Sigmoid colon (tissue), 7 donors: ENCODE data around the gene GLIPR1L1. TPM values are rescaled to one million over a fixed set of nuclear protein-coding genes. Genes with fewer than 3 reads are reported as not detected.
"Not testable (repeated sequence)": the region's sequence is repeated elsewhere in the genome, so short reads cannot be mapped to it uniquely, and the experiment has no call there.

Source experiments
- DNase-seq: peaks from one replicate; pipeline ENCODE4 v3.0.0-alpha.2; 2019
- H3K27ac ChIP-seq, 4 donors: fragments of 200-600 bp; sonication (generic); one replicate each; pipeline ENCODE4 v1.5.1; 2016 to 2019; ENCODE audit warnings: mild to moderate bottlenecking in 1 of 4
- H3K27me3 ChIP-seq, 3 donors: fragments of 200-600 bp; sonication (generic); one replicate each; pipeline ENCODE4 v1.5.1; 2019; ENCODE audit warnings: mild to moderate bottlenecking in 1 of 3
- H3K36me3 ChIP-seq, 4 donors: fragments of 200-600 bp; sonication (generic); one replicate each; pipeline ENCODE4 v1.5.1; 2016 to 2019
- H3K4me1 ChIP-seq, 4 donors: fragments of 200-600 bp; sonication (generic); one replicate each; pipeline ENCODE4 v1.5.1; 2017 to 2019
- H3K4me3 ChIP-seq, 4 donors: fragments of 200-600 bp; sonication (generic); one replicate each; pipeline ENCODE4 v1.5.1; 2017 to 2019; ENCODE audit warnings: mild to moderate bottlenecking in 2 of 4, moderate library complexity in 1 of 4
- H3K9me3 ChIP-seq, 4 donors: fragments of 200-600 bp in 3 of 4; sonication (generic) in 3 of 4; one replicate each; pipeline versions ENCODE4 v1.5.1 to v1.6.1; 2013 to 2019
- EP300 ChIP-seq, 4 donors: sonication (generic); formaldehyde crosslinking; IDR thresholded peaks; one replicate each; pipeline ENCODE4 v1.6.1; 2017; ENCODE audit warnings: antibody characterized with exemption in 4 of 4
- POLR2A ChIP-seq, 2 donors: fragments of 450-650 bp; IDR thresholded peaks; one replicate each; pipeline ENCODE4 v1.6.1; 2016; ENCODE audit warnings: antibody characterized with exemption in 2 of 2, mild to moderate bottlenecking in 2 of 2, moderate library complexity in 2 of 2
- POLR2AphosphoS5 ChIP-seq, 4 donors: sonication (generic); formaldehyde crosslinking; IDR thresholded peaks; one replicate each; pipeline ENCODE4 v1.6.1; 2017; ENCODE audit warnings: antibody characterized with exemption in 4 of 4
- WGBS, 2 donors: extraction: QIAGEN DNeasy Blood & Tissue Kit; methylation state at CpG; one replicate each; pipeline ENCODE4 v1.1.7; 2013; 5-methylcytosine and 5-hydroxymethylcytosine counted together
- intact Hi-C: fragments of 100-400 bp; cut with DNase I; formaldehyde crosslinking; loops from one replicate; pipeline ENCODE4 v1.15.1; 2023
- polyA plus RNA-seq, 3 donors: library from polyadenylated mRNA; stranded (reverse); fragments of 200-250 nt; gene quantifications; one replicate each; pipeline ENCODE4 v1.2.3, GENCODE V29; 2013
- total RNA-seq, 4 donors: library from RNA; depleted of rRNA; stranded (reverse); fragments of >200 nt; gene quantifications; one replicate each; pipeline ENCODE4 v1.1.0, GENCODE V29; 2016
- TF ChIP-seq, protein P1 (sequence below), 4 experiments: fragments of 450-650 bp in 3 of 4; fragments of 200-600 bp in 1 of 4; IDR thresholded peaks; one replicate each; pipeline ENCODE4 v1.5.1; 2016 to 2019; ENCODE audit warnings: antibody characterized with exemption in 4 of 4, mild to moderate bottlenecking in 3 of 4, moderate library complexity in 2 of 4
- donor health status: healthy with polysubstance abuse.
- donor health status: Bipolar disorder and iron deficiency.
- donor health status: healthy.

The GLIPR1L1 gene
- total and polyA plus RNA-seq, 7 donors: not detected

DNA sequence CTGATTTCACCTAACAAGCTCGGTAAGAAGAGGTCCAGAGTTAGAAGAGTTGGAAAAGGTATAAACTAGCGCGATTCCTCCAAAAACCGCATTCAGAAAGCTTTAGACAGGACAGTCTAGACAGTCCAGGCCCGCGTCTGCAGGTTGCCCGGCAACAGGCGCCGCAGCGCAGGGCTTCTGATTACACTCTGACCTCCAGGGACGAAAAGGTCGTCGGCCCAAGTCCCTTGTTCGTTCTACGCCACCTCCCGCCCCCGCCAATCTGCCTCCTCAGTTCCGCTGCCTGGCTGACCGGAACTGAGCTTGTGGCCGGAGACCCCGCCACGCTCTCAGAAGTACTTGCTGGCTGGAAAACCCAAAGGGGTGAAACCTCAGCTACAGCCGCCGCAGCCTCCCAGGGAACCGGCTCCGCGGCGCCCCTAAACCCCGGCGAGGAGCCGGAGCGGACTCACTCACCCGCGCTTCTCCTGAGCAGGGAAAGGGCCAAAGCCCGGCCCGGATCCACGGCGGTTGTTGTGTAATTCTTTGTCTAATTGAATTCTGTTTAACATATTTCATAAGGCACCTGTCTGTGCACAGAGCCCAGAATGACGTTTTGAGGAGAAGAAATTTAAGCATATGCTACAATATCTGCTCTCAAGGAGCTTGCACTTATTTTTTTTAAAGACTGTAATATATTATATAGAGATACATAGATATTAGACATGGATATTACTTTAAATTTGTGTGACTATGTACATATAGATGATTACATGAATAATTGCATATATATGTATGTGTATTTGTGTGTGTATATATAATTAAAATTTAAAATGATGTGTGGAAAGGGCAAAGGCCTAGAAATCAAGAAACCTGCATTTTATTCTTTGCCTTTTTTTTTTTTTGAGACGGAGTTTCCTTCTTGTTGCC is 4.3 kb upstream of the GLIPR1L1 start, which contains the start of gene CAPS2:
Gene CAPS2, minus strand, starts transcription at position 407 of the 909 bp plus-strand sequence. CDS start 3,826 bp downstream, outside the sequence.
- intact Hi-C loops: loop anchor here (5.0 to 10.0 kb wide), 3 partner anchors 62 to 705 kb away; partner anchors contain the start of genes GLIPR1L2, KRR1 and PHLDA1
- H3K27ac ChIP-seq: peak within 1 kb of the TSS; percentile 30 to 72 (median 64)
- TF ChIP-seq EP300 (IDR thresholded peaks at IDR 0.05) (no peak), POLR2AphosphoS5 (IDR thresholded peaks at IDR 0.05) (peak; percentile 22 to 45 (median 36))

DNA sequence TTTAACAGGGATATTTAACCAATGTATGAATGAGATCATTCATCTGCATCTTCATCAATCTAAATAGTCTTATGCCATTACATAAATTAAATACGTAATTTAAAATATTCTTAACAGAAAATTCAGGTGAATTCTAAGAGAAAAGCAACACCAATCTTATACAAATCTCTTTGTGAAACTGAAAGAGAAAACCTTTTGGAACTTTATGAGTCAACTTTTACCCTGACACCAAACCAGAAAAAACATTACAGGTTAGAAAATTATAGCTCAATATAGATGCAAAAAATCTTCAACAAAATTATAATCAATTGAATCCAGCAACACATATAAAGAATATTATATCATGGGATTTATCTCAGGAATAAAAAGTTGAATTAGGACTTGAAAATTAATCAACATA is 3.4 kb downstream of the GLIPR1L1 start:
- H3K4me3 ChIP-seq: no peak overlapping the region
- intact Hi-C loops: loop anchor here (10.0 kb wide), 1 partner anchor 697 kb away; the partner anchor contains the start of gene PHLDA1
- no peaks in the 10 kb centered on the region for H3K9me3 ChIP-seq
- no peaks in the 10 kb centered on the region for H3K36me3 ChIP-seq
- no peak for TF ChIP-seq POLR2A (IDR thresholded peaks at IDR 0.05)
- no peak for TF ChIP-seq POLR2AphosphoS5 (IDR thresholded peaks at IDR 0.05)
- TF ChIP-seq, protein P1, sequence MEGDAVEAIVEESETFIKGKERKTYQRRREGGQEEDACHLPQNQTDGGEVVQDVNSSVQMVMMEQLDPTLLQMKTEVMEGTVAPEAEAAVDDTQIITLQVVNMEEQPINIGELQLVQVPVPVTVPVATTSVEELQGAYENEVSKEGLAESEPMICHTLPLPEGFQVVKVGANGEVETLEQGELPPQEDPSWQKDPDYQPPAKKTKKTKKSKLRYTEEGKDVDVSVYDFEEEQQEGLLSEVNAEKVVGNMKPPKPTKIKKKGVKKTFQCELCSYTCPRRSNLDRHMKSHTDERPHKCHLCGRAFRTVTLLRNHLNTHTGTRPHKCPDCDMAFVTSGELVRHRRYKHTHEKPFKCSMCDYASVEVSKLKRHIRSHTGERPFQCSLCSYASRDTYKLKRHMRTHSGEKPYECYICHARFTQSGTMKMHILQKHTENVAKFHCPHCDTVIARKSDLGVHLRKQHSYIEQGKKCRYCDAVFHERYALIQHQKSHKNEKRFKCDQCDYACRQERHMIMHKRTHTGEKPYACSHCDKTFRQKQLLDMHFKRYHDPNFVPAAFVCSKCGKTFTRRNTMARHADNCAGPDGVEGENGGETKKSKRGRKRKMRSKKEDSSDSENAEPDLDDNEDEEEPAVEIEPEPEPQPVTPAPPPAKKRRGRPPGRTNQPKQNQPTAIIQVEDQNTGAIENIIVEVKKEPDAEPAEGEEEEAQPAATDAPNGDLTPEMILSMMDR (IDR thresholded peaks at IDR 0.05): no peak
- no peak for TF ChIP-seq EP300 (IDR thresholded peaks at IDR 0.05)
- DNase-seq: no peak
- H3K27me3 ChIP-seq: no peaks in the 10 kb centered on the region
- WGBS, 2 donors: 22 to 62% methylated on average over 1 of the region's 1 CpG
- H3K4me1 ChIP-seq: peaks cover 0 to 10% (median 3%) of the 10 kb centered on the region in 4 donors
- no peak overlapping the region for H3K27ac ChIP-seq

More for the DNA sequence above, 4.3 kb upstream of the GLIPR1L1 start, which contains the start of gene CAPS2:
- no peaks in the 10 kb centered on the region for H3K36me3 ChIP-seq
- H3K4me3 ChIP-seq: peak within 1 kb of the TSS; percentile 56 to 68 (median 64)
- H3K27me3 ChIP-seq: no peaks in the 10 kb centered on the region
- peaks cover 0 to 18% (median 10%) of the 10 kb centered on the region in 4 donors for H3K4me1 ChIP-seq
- WGBS, 2 donors: 2 to 3% methylated on average over 40 of the region's 40 CpGs
- no peaks in the 10 kb centered on the region for H3K9me3 ChIP-seq
- peak; percentile 87 for DNase-seq

DNA sequence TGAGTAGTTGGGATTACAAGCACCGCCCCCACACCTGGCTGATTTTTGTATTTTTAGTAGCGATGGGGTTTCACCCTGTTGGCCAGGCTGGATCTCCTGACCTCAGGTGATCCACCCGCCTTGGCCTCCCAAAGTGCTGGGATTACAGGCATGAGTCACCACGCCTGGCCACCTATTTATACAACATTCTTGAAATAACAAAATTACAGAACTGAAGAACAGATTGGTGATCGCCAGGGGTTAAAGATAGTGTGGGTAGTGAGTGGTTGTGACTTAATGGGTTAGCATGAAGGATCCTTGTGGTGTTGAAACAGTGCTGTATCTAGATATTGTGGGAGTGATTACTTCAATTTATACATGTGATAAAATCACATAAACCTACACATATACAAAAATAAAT is 7.4 kb downstream of the GLIPR1L1 start:
- Histone ChIP-seq H3K9me3 (no peaks in the 10 kb centered on the region), H3K4me1 (no peaks in the 10 kb centered on the region), H3K36me3 (no peaks in the 10 kb centered on the region), H3K27me3 (no peaks in the 10 kb centered on the region), H3K27ac (no peak overlapping the region), H3K4me3 (no peak overlapping the region)
- intact Hi-C loops: no loop called here
- TF ChIP-seq EP300 (IDR thresholded peaks at IDR 0.05) (no peak), POLR2A (IDR thresholded peaks at IDR 0.05) (no peak), POLR2AphosphoS5 (IDR thresholded peaks at IDR 0.05) (no peak)
- TF ChIP-seq, protein P1 (IDR thresholded peaks at IDR 0.05): no peak
- 91 to 93% methylated on average over 5 of the region's 5 CpGs for WGBS, 2 donors
- no peak for DNase-seq

DNA sequence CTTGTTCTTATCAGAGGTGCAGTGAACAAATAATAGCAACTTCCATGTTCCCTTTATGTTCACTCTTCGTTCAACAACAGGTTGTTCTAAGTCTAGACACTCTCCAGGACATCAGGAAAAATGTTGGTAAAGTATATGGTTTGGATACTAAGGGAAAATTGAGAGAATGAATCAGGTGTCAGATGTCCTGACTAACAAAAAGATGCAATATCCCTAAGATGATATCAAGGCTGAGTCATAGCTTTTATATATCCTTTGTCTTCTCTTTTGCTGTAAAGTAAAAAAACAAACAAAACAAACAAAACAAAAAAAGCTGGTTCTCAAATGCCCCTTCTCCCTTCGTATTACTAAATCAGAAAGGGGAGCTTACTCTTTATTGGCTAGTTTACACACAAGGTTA is 11.1 kb downstream of the GLIPR1L1 start:
- H3K4me1 ChIP-seq: no peaks in the 10 kb centered on the region
- no peaks in the 10 kb centered on the region for H3K36me3 ChIP-seq
- H3K27ac ChIP-seq: no peak overlapping the region
- WGBS, 2 donors: 67 to 83% methylated on average over 2 of the region's 2 CpGs
- no peaks in the 10 kb centered on the region for H3K27me3 ChIP-seq
- H3K4me3 ChIP-seq: no peak overlapping the region
- no peak for DNase-seq
- H3K9me3 ChIP-seq: no peaks in the 10 kb centered on the region
- intact Hi-C loops: no loop called here
- no peak for TF ChIP-seq EP300 (IDR thresholded peaks at IDR 0.05)
- TF ChIP-seq POLR2A (IDR thresholded peaks at IDR 0.05): no peak

DNA sequence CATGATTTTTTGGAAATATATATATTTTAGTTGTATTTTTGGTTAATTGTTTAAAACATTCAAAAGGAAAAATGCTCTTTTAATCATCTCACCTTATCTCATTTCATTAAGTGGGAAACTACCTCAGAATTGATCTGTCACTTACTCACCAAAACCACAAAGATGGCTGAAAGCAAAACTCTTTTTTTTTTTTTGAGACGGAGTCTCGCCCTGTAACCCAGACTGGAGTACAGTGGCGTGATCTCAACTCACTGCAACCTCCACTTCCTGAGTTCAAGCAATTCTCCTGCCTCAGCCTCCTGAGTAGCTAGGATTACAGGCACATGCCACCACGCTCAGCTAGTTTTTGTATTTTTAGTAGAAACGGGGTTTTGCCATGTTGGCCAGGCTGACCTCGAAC is 11.7 kb downstream of the GLIPR1L1 start:
- intact Hi-C loops, H3K4me1 ChIP-seq: not testable (repeated sequence)

DNA sequence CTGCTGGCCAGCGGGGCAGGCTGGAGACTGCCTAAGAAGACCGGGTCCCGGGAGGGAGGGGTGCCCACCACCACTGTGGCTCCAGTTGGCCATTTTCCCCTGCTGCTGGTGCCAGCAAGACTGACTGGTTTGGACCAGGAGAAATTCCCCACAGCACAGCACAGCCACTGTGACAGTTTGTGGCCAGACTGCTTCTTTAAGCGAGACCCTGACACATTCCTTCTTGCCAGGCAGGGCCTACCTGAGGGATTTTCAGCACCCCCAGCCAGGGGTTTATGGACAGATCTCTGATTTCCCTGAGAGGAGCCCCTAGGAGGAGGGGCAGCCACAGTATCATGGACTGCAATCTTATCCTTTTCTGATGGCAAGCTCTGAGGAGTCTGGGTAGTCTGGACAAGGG is 15.5 kb downstream of the GLIPR1L1 start:
- Histone ChIP-seq H3K9me3 (no peaks in the 10 kb centered on the region), H3K36me3 (no peaks in the 10 kb centered on the region), H3K27me3 (no peaks in the 10 kb centered on the region), H3K4me1 (no peaks in the 10 kb centered on the region), H3K27ac (no peak overlapping the region), H3K4me3 (no peak overlapping the region)
- no peak for DNase-seq
- intact Hi-C loops: no loop called here
- TF ChIP-seq, protein P1 (IDR thresholded peaks at IDR 0.05): no peak
- TF ChIP-seq EP300 (IDR thresholded peaks at IDR 0.05) (no peak), POLR2AphosphoS5 (IDR thresholded peaks at IDR 0.05) (no peak), POLR2A (IDR thresholded peaks at IDR 0.05) (no peak)
- WGBS, 2 donors: 90 to 93% methylated on average over 4 of the region's 4 CpGs

More for the DNA sequence above, 11.7 kb downstream of the GLIPR1L1 start:
- H3K4me3 ChIP-seq, H3K27ac ChIP-seq, H3K27me3 ChIP-seq, H3K36me3 ChIP-seq, DNase-seq, H3K9me3 ChIP-seq: not testable (repeated sequence)
- WGBS, 2 donors: 88 to 91% methylated on average over 6 of the region's 6 CpGs
